Measurements from ENCODE around the gene MED15. TPM values are rescaled to one million over a fixed set of nuclear protein-coding genes. Genes with fewer than 3 reads are reported as not detected.

Gene MED15
- total and polyA plus RNA-seq, 2 of the 4 experiments (the other 2 are of a cell fraction) = 19.0 to 68.8 TPM

DNA sequence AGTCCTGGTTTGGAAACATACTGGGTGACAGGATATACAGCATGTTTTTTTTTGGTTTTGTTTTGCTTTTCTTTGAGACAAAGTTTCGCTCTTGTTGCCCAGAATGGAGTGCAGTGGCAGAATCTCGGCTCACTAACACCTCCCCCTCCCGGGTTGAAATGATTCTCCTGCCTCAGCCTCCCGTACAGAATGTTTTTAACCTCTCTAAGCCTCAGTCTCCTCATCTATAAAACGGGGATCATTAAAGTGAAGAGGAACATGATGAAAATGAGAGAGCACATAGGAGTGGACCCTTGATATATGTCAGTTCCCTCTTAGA, 41.7 kb upstream of the MED15 start:
- no peak overlapping the region for H3K27ac ChIP-seq (ENCODE audit: insufficient read depth, low read length)

More for the DNA sequence above, 41.7 kb upstream of the MED15 start:
- H3K4me2 ChIP-seq (ENCODE audit: low read depth, low read length) = no peak overlapping the region
- H3K4ac ChIP-seq (ENCODE audit: low read depth, low read length) = no peak overlapping the region
- no peak overlapping the region for H2AK9ac ChIP-seq (replicated peaks; ENCODE audit: low read depth, low read length, poor library complexity)
- no peak overlapping the region for H2AK5ac ChIP-seq (ENCODE audit: low read depth, low read length)
- H3K14ac ChIP-seq (replicated peaks; ENCODE audit: low read depth, low read length) = no peak overlapping the region
- no peaks in the 10 kb centered on the region for H3K9me3 ChIP-seq (ENCODE audit: control insufficient read depth, insufficient read depth, low read length)
- no TSS peak for BruUV-seq (replicated peaks)
- no peak overlapping the region for H3K18ac ChIP-seq (ENCODE audit: low read depth, low read length)
- H3K9ac ChIP-seq (ENCODE audit: low read depth, low read length) = no peak overlapping the region
- H4K5ac ChIP-seq (ENCODE audit: low read depth, low read length) = no peak overlapping the region
- H3K36me3 ChIP-seq (ENCODE audit: control insufficient read depth, insufficient read depth, low read length) = peaks cover 43% of the 10 kb centered on the region
- 0 out of 4 replicates have a peak, but pooled peaks cover 0 to 6% of the 10 kb centered on the region in 2 experiments for H3K79me1 ChIP-seq (ENCODE audit: low read depth in 1 of 2, low read length in 2 of 2)
- no peak overlapping the region for H2BK120ac ChIP-seq (ENCODE audit: low read depth, low read length)
- in situ Hi-C loops (cut with MboI; ENCODE audit: low sequenced_read_pairs) (loop anchor here (10.0 kb wide), 1 partner anchor 51 kb away; no protein-coding TSS in a partner anchor), dilution Hi-C loops (cut with HindIII; ENCODE audit: low sequenced_read_pairs, unreplicated experiment) (no loop called here), intact Hi-C loops (cut with micrococcal nuclease) (no loop called here)
- DNase-seq = no peak
- ATAC-seq (ENCODE audit: low read depth) = no peak
- TF ChIP-seq RAD21 (IDR thresholded peaks at IDR 0.05; ENCODE audit: low read length) (no peak), MXI1 (IDR thresholded peaks at IDR 0.05; ENCODE audit: borderline replicate concordance, low read depth, low read length) (no peak), RFX5 (IDR thresholded peaks at IDR 0.05; ENCODE audit: low read depth, low read length) (no peak), FOS (IDR thresholded peaks at IDR 0.05; ENCODE audit: low read depth, low read length) (no peak), SMC3 (IDR thresholded peaks at IDR 0.05; ENCODE audit: low read depth, low read length) (no peak), CHD1 (IDR thresholded peaks at IDR 0.05; ENCODE audit: low read depth, low read length) (no peak), POLR2A (IDR thresholded peaks at IDR 0.05; ENCODE audit: low read depth, low read length) (no peak), MAFK (IDR thresholded peaks at IDR 0.05; ENCODE audit: low read depth, low read length) (no peak), NFE2L2 (IDR thresholded peaks at IDR 0.05; ENCODE audit: low read depth, low read length) (no peak), MAZ (IDR thresholded peaks at IDR 0.05; ENCODE audit: borderline replicate concordance, low read depth, low read length) (no peak), BHLHE40 (IDR thresholded peaks at IDR 0.05; ENCODE audit: low read depth, low read length) (no peak), CEBPB (IDR thresholded peaks at IDR 0.05; ENCODE audit: low read depth, low read length) (no peak), RCOR1 (IDR thresholded peaks at IDR 0.05; ENCODE audit: insufficient replicate concordance, low read length) (no peak)
- TF ChIP-seq, protein P1, sequence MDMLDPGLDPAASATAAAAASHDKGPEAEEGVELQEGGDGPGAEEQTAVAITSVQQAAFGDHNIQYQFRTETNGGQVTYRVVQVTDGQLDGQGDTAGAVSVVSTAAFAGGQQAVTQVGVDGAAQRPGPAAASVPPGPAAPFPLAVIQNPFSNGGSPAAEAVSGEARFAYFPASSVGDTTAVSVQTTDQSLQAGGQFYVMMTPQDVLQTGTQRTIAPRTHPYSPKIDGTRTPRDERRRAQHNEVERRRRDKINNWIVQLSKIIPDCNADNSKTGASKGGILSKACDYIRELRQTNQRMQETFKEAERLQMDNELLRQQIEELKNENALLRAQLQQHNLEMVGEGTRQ (IDR thresholded peaks at IDR 0.05; ENCODE audit: low read depth, low read length) = no peak
- TF ChIP-seq, protein P2, sequence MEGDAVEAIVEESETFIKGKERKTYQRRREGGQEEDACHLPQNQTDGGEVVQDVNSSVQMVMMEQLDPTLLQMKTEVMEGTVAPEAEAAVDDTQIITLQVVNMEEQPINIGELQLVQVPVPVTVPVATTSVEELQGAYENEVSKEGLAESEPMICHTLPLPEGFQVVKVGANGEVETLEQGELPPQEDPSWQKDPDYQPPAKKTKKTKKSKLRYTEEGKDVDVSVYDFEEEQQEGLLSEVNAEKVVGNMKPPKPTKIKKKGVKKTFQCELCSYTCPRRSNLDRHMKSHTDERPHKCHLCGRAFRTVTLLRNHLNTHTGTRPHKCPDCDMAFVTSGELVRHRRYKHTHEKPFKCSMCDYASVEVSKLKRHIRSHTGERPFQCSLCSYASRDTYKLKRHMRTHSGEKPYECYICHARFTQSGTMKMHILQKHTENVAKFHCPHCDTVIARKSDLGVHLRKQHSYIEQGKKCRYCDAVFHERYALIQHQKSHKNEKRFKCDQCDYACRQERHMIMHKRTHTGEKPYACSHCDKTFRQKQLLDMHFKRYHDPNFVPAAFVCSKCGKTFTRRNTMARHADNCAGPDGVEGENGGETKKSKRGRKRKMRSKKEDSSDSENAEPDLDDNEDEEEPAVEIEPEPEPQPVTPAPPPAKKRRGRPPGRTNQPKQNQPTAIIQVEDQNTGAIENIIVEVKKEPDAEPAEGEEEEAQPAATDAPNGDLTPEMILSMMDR (conservative IDR thresholded peaks at IDR 0.05; ENCODE audit: low read depth, low read length) = no peak
- TF ChIP-seq, protein P3, sequence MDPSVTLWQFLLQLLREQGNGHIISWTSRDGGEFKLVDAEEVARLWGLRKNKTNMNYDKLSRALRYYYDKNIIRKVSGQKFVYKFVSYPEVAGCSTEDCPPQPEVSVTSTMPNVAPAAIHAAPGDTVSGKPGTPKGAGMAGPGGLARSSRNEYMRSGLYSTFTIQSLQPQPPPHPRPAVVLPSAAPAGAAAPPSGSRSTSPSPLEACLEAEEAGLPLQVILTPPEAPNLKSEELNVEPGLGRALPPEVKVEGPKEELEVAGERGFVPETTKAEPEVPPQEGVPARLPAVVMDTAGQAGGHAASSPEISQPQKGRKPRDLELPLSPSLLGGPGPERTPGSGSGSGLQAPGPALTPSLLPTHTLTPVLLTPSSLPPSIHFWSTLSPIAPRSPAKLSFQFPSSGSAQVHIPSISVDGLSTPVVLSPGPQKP (IDR thresholded peaks at IDR 0.05; ENCODE audit: borderline replicate concordance, low read depth, low read length) = no peak
- no peak overlapping the region for H2BK5ac ChIP-seq (ENCODE audit: low read depth, low read length, poor library complexity, severe bottlenecking)
- no peak overlapping the region for H4K91ac ChIP-seq (ENCODE audit: insufficient read depth, low read depth, low read length)
- H4K8ac ChIP-seq (ENCODE audit: low read depth in 2 of 2, low read length in 2 of 2) = no peak overlapping the region
- no CpG with 5 or more reads among the region's 5 CpGs for WGBS, 2 experiments (ENCODE audit: extremely low coverage in 2 of 2, insufficient read length in 1 of 2)
- CTCF ChIA-PET = no interaction called here
- POLR2A ChIA-PET (ENCODE audit: unreplicated experiment) = no interaction called here
- H3K27me3 ChIP-seq (ENCODE audit: control insufficient read depth, insufficient read depth, low read length) = no peaks in the 10 kb centered on the region
- H4K20me1 ChIP-seq (ENCODE audit: insufficient read depth, low read length) = no peaks in the 10 kb centered on the region; the same call in 1 of the 2 replicates
- H3K9me1 ChIP-seq (ENCODE audit: insufficient read depth, low read length) = 0 out of 2 replicates have a peak, but pooled peaks cover 3% of the 10 kb centered on the region
- H3K56ac ChIP-seq (ENCODE audit: extremely low read depth, insufficient read depth, low read length) = no peak overlapping the region
- no peak overlapping the region for H3K4me3 ChIP-seq (ENCODE audit: insufficient read depth, low read depth, low read length)
- no peak overlapping the region for H2BK20ac ChIP-seq (ENCODE audit: low read depth, low read length)
- H3K23ac ChIP-seq (ENCODE audit: low read depth, low read length) = no peak overlapping the region
- H2BK15ac ChIP-seq (ENCODE audit: low read depth, low read length) = no peak overlapping the region
- H3K4me1 ChIP-seq (ENCODE audit: control insufficient read depth, insufficient read depth, low read length) = no peaks in the 10 kb centered on the region
- H2AFZ ChIP-seq (replicated peaks; ENCODE audit: low read length, poor library complexity) = no peak overlapping the region

Data from IMR-90 (cell line).